Mesenchymal stem cell (in vitro differentiated cells and primary cell): Measurements from ENCODE around the gene PRR7.

ENCODE experiments used
- DNase-seq: peaks from one replicate; pipeline ENCODE4 v3.0.0-alpha.2; 2013
- H2AFZ ChIP-seq: one replicate; pipeline ENCODE4 v1.6.1; 2013; ENCODE audit warnings: low read depth, mild to moderate bottlenecking, control low read depth, inconsistent platforms, low read length, moderate library complexity
- H2AK5ac ChIP-seq: 2 replicates; pipeline ENCODE4 v1.6.1; 2013; ENCODE audit warnings: low read length, moderate library complexity, mild to moderate bottlenecking, inconsistent platforms; ENCODE audit not compliant: severe bottlenecking
- H2BK120ac ChIP-seq: one replicate; pipeline ENCODE4 v1.6.1; 2013; ENCODE audit warnings: low read depth, mild to moderate bottlenecking, inconsistent platforms, low read length, moderate library complexity
- H2BK12ac ChIP-seq, 2 experiments: one replicate each; pipeline ENCODE4 v1.6.1; 2013; ENCODE audit warnings: inconsistent platforms in 2 of 2, low read length in 2 of 2, mild to moderate bottlenecking in 2 of 2, moderate library complexity in 2 of 2, control low read depth in 1 of 2
- H2BK15ac ChIP-seq: one replicate; pipeline ENCODE4 v1.6.1; 2013; ENCODE audit warnings: mild to moderate bottlenecking, low read depth, inconsistent platforms; ENCODE audit not compliant: poor library complexity, severe bottlenecking
- H2BK5ac ChIP-seq: 2 replicates; pipeline ENCODE4 v1.6.1; 2013; ENCODE audit warnings: low read depth, mild to moderate bottlenecking, low read length, control low read depth, inconsistent platforms; ENCODE audit not compliant: poor library complexity, severe bottlenecking
- H3K14ac ChIP-seq, 2 experiments: one replicate each; pipeline ENCODE4 v1.6.1; 2013; ENCODE audit warnings: inconsistent platforms in 2 of 2, low read length in 2 of 2, control low read depth in 1 of 2, mild to moderate bottlenecking in 1 of 2, moderate library complexity in 1 of 2
- H3K18ac ChIP-seq, 2 experiments: one replicate each; pipeline ENCODE4 v1.6.1; 2013; ENCODE audit warnings: inconsistent platforms in 2 of 2, low read length in 2 of 2, control low read depth in 1 of 2, low read depth in 1 of 2, mild to moderate bottlenecking in 1 of 2
- H3K23ac ChIP-seq, 2 experiments: one replicate each; pipeline ENCODE4 v1.6.1; 2013; ENCODE audit warnings: inconsistent platforms in 2 of 2, low read length in 2 of 2, mild to moderate bottlenecking in 2 of 2, moderate library complexity in 2 of 2, control low read depth in 1 of 2
- H3K27ac ChIP-seq: 2 replicates; pipeline ENCODE4 v1.5.1; 2013; ENCODE audit warnings: mild to moderate bottlenecking, moderate library complexity, low read length, control low read depth, inconsistent platforms; ENCODE audit not compliant: poor library complexity, severe bottlenecking
- H3K27me3 ChIP-seq, 2 experiments: 2 replicates each; pipeline versions ENCODE4 v1.6.1 to v1.7.0; 2013; ENCODE audit warnings: low read length in 2 of 2, mild to moderate bottlenecking in 2 of 2, moderate library complexity in 2 of 2, control low read depth in 1 of 2, inconsistent platforms in 1 of 2; ENCODE audit not compliant: control insufficient read depth in 1 of 2, insufficient read depth in 1 of 2
- H3K36me3 ChIP-seq, 2 experiments: 2 replicates each; pipeline versions ENCODE4 v1.6.1 to v1.7.0; 2013; ENCODE audit warnings: low read length in 2 of 2, control low read depth in 1 of 2, inconsistent platforms in 1 of 2, low read depth in 1 of 2, mild to moderate bottlenecking in 1 of 2; ENCODE audit not compliant: insufficient read depth in 2 of 2, control insufficient read depth in 1 of 2
- H3K4ac ChIP-seq, 2 experiments: one replicate each; pipeline ENCODE4 v1.6.1; 2013; ENCODE audit warnings: inconsistent platforms in 2 of 2, low read length in 2 of 2, mild to moderate bottlenecking in 2 of 2, moderate library complexity in 2 of 2, control low read depth in 1 of 2, low read depth in 1 of 2
- H3K4me1 ChIP-seq: 2 replicates; pipeline ENCODE4 v1.6.1; 2013; ENCODE audit warnings: low read depth, low read length, control low read depth; ENCODE audit not compliant: control insufficient read depth, insufficient read depth
- H3K4me2 ChIP-seq: 2 replicates; pipeline ENCODE4 v1.6.1; 2013; ENCODE audit warnings: low read length, mild to moderate bottlenecking, inconsistent platforms; ENCODE audit not compliant: poor library complexity, severe bottlenecking
- H3K4me3 ChIP-seq, 2 experiments: 2 replicates each; pipeline versions ENCODE4 v1.5.1 to v1.7.0; 2013; ENCODE audit warnings: low read length in 2 of 2, mild to moderate bottlenecking in 2 of 2, control low read depth in 1 of 2, low read depth in 1 of 2; ENCODE audit not compliant: insufficient read depth in 1 of 2
- H3K79me1 ChIP-seq: replicated peaks from 2 replicates; pipeline ENCODE4 v1.6.1; 2013; ENCODE audit warnings: mild to moderate bottlenecking, control low read depth, low read length, inconsistent platforms; ENCODE audit not compliant: poor library complexity, severe bottlenecking
- H3K9ac ChIP-seq: 2 replicates; pipeline ENCODE4 v1.7.0; 2013; ENCODE audit warnings: mild to moderate bottlenecking, low read length, moderate library complexity
- H3K9me3 ChIP-seq: 2 replicates; pipeline ENCODE4 v1.7.0; 2013; ENCODE audit warnings: mild to moderate bottlenecking, low read length; ENCODE audit not compliant: control insufficient read depth
- H4K8ac ChIP-seq: one replicate; pipeline ENCODE4 v1.6.1; 2013; ENCODE audit warnings: inconsistent platforms, mild to moderate bottlenecking, low read length, moderate library complexity
- H4K91ac ChIP-seq: one replicate; pipeline ENCODE4 v1.6.1; 2013; ENCODE audit warnings: mild to moderate bottlenecking, low read length, inconsistent platforms
- WGBS: methylation state at CpG from one replicate; pipeline ENCODE4 v1.1.7; 2013; ENCODE audit warnings: mixed read lengths; 5-methylcytosine and 5-hydroxymethylcytosine counted together

PRR7 gene

DNA sequence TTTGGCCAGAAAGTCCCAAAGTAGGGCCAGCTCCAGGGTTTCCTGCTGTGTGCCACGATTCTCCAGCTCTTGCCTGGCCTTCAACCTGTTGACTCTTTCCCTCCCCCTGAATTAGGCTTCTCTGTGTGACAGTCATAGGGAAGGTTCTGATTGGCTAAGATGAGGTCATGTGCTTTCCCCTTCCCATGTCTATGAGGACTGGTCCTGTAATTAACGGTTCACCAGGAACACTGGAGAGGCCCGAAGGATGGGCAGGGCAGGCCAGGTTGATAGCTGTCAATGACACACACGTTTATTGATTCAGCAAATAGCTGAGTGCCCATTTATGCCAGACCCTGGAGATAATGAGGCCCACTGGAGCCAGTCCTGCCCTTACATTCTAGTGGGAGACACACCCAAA lies 9.0 kb upstream of the PRR7 start:
- Histone ChIP-seq H3K14ac (no peak overlapping the region), H3K27ac (no peak overlapping the region), H3K4me1 (no peaks in the 10 kb centered on the region), H4K91ac (no peak overlapping the region), H3K36me3 (peaks cover 63 to 77% of the 10 kb centered on the region in 2 experiments), H3K4me3 (no peak overlapping the region), H2BK15ac (no peak overlapping the region), H4K8ac (no peak overlapping the region), H3K9ac (no peak overlapping the region), H3K4me2 (no peak overlapping the region), H3K27me3 (no peaks in the 10 kb centered on the region), H3K18ac (no peak overlapping the region), H2BK12ac (no peak overlapping the region), H3K9me3 (no peaks in the 10 kb centered on the region), H2BK5ac (no peak overlapping the region), H2AFZ (no peak overlapping the region), H3K4ac (no peak overlapping the region), H2BK120ac (no peak overlapping the region), H2AK5ac (no peak overlapping the region), H3K23ac (no peak overlapping the region), H3K79me1 (no peaks in the 10 kb centered on the region)
- WGBS: 89% methylated on average over 4 of the region's 4 CpGs
- DNase-seq: no peak

- Histone ChIP-seq H4K8ac (no peak overlapping the region), H3K18ac (no peak overlapping the region), H2BK5ac (no peak overlapping the region), H3K23ac (no peak overlapping the region), H3K9me3 (no peaks in the 10 kb centered on the region), H3K14ac (no peak overlapping the region), H2BK12ac (no peak overlapping the region), H2BK120ac (no peak overlapping the region), H4K91ac (no peak overlapping the region), H3K36me3 (peaks cover 55 to 77% of the 10 kb centered on the region in 2 experiments), H2BK15ac (no peak overlapping the region), H3K4me3 (no peak overlapping the region), H2AK5ac (no peak overlapping the region), H3K27me3 (no peaks in the 10 kb centered on the region), H3K79me1 (no peaks in the 10 kb centered on the region), H3K9ac (no peak overlapping the region), H3K4me1 (no peaks in the 10 kb centered on the region), H3K27ac (no peak overlapping the region), H3K4ac (no peak overlapping the region), H3K4me2 (no peak overlapping the region), H2AFZ (no peak overlapping the region)
- DNase-seq: no peak
- 97% methylated on average over 10 of the region's 10 CpGs for WGBS
These were observed 8.1 kb upstream of the PRR7 start for GRCh38 chr5:177438468-177438867.

GRCh38 chr5:177439518-177440053 lies 7.0 kb upstream of the PRR7 start:
- Histone ChIP-seq H3K4me1 (peaks cover 3% of the 10 kb centered on the region), H3K4me2 (no peak overlapping the region), H3K79me1 (no peaks in the 10 kb centered on the region), H2AK5ac (no peak overlapping the region), H3K23ac (no peak overlapping the region), H2BK15ac (no peak overlapping the region), H2BK120ac (no peak overlapping the region), H3K14ac (no peak overlapping the region), H4K91ac (no peak overlapping the region), H3K4me3 (no peak overlapping the region), H3K4ac (no peak overlapping the region), H3K27ac (no peak overlapping the region), H3K9me3 (no peaks in the 10 kb centered on the region), H4K8ac (no peak overlapping the region), H2AFZ (no peak overlapping the region), H3K18ac (no peak overlapping the region), H2BK5ac (no peak overlapping the region), H3K9ac (no peak overlapping the region), H2BK12ac (no peak overlapping the region), H3K36me3 (peaks cover 45 to 71% of the 10 kb centered on the region in 2 experiments), H3K27me3 (peaks cover 0 to 1% of the 10 kb centered on the region in 2 experiments)
- no peak for DNase-seq
- WGBS: over 99% methylated on average over 3 of the region's 4 CpGs

GRCh38 chr5:177440211-177440989 lies 6.2 kb upstream of the PRR7 start:
- Histone ChIP-seq H2BK15ac (no peak overlapping the region), H3K9me3 (no peaks in the 10 kb centered on the region), H3K4ac (no peak overlapping the region), H3K36me3 (peaks cover 37 to 63% of the 10 kb centered on the region in 2 experiments), H2BK12ac (no peak overlapping the region), H3K23ac (no peak overlapping the region), H4K91ac (no peak overlapping the region), H3K14ac (no peak overlapping the region), H3K4me1 (peaks cover 4% of the 10 kb centered on the region), H3K27ac (no peak overlapping the region), H2BK5ac (no peak overlapping the region), H3K4me2 (no peak overlapping the region), H2AK5ac (no peak overlapping the region), H4K8ac (no peak overlapping the region), H3K4me3 (no peak overlapping the region), H2BK120ac (no peak overlapping the region), H2AFZ (no peak overlapping the region), H3K18ac (no peak overlapping the region), H3K9ac (no peak overlapping the region), H3K79me1 (no peaks in the 10 kb centered on the region), H3K27me3 (peaks cover 0 to 8% of the 10 kb centered on the region in 2 experiments)
- 88% methylated on average over 24 of the region's 24 CpGs for WGBS
- no peak for DNase-seq
